NCI-H2196 treated with DMSO at 0.1 percent for 48 hours (cell line): Measurements from ENCODE around the gene SNX4.
A peak's percentile ranks its signal among the peaks of the same experiment; 100 is the strongest.
"Not testable (repeated sequence)": the region's sequence is repeated elsewhere in the genome, so short reads cannot be mapped to it uniquely, and the experiment has no call there.

Experiments
- DNase-seq: peaks from one replicate; lab custom pipeline; 2025; ENCODE audit not compliant: unreplicated experiment; lab: John Stamatoyannopoulos, UW

SNX4 gene

DNA sequence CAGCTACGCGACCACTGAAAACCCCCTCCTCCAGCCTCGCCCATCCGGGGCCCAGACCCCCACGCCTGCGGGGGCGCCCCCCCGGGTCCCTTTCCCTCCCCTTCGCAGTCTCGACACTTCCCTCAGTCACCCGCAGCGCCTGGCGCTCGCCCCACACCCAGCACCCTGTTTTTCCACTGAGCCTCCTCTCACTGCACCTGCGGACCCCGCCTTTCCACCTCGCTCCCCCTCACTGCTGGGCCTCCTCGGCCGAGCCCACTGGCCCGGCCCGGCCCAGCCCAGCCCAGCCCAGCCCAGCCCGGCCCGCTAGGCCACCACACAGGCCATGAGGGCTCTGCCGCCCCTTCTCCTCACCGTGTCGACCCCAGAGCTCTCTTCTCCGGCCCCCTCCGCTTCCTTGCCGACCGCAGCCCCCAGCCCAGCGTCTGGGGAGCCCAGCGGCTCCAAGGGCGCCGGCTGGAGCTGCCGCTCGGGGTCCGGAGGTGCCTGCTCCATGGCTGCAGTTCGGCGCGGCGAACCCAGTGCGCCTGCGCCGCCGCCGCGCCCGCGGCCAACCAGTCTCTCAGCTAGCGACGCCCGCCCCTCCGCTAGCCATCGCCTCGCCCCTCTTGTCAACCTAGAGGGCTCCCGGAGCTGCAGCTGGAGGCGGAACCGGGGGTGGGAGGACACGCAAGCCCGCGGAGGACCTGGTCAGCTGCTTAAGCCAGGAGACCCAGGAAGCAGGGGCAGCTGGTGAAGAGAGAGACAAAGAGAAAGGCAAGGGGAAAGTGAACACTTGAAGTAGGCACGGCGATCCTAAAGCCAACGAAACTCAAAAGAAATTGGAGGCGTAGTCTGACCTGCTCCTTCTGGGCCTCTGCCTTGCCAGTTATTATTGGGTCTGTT, at the start of gene SNX4:
Gene SNX4 (minus strand): TSS at position 525 of the 885 bp plus-strand sequence. CDS start 30 bp downstream, at position 495.
- DNase-seq = peak; percentile 99

- no peak for DNase-seq
Observed at GRCh38 chr3:125556314-125556713, 36.3 kb upstream of the SNX4 start.

- no peak for DNase-seq
Observed at GRCh38 chr3:125552401-125552800, 32.4 kb upstream of the SNX4 start.

DNA sequence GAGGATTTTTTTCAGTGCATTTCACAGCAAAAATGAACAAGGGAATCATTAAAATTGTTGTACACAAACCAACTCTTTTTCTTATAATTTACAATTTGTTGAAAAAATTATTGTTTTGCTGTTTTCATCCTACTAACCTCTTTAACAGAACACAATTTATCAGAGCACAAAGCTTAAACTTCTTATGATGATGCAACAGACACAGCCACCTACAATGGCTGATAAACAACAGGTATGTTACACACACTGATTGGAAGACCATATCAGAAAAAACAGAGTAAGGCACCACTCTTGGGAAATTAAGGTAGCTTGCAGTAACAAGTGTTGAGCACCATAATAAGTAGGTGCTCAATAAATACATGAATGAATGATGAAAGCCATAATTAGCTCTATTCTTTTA, 8.9 kb upstream of the SNX4 start:
- DNase-seq = no peak

GRCh38 chr3:125525153-125525552, 5.2 kb upstream of the SNX4 start:
- DNase-seq = no peak

DNA sequence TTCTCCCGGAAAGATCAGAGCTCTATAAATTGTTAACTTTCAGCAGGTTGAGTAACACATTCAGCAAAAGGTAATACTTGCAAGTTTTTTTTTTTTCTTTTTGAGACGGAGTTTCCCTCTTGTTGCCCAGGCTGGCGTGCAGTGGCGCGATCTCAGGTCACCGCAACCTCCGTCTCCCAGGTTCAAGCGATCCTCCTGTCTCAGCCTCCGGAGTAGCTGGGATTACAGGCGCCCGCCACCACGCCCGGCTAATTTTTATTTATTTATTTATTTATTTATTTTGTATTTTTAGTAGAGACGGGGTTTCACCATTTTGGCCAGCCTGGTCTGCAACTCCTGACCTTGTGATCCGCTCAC, 539 bp upstream of the SNX4 start:
- DNase-seq = not testable (repeated sequence)

DNA sequence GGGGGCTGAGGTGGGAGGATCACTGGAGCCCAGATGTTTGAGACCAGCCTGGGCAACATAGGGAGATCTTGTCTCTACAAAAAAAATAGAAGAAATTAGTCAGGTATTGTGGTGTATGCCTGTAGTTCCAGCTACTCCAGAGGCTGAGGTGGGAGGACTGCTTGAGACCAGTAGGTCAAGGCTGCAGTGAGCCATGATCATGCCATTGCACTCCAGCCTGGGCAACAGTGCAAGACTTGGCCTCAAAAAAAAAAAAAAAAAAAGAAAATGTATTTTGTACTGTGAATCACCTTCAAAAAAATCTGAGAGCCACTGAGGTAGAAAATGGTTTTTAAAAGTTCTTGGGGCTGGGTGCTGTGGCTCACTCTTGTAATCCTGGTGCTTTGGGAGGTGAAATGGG, 4.6 kb downstream of the SNX4 start:
- DNase-seq = no peak

DNA sequence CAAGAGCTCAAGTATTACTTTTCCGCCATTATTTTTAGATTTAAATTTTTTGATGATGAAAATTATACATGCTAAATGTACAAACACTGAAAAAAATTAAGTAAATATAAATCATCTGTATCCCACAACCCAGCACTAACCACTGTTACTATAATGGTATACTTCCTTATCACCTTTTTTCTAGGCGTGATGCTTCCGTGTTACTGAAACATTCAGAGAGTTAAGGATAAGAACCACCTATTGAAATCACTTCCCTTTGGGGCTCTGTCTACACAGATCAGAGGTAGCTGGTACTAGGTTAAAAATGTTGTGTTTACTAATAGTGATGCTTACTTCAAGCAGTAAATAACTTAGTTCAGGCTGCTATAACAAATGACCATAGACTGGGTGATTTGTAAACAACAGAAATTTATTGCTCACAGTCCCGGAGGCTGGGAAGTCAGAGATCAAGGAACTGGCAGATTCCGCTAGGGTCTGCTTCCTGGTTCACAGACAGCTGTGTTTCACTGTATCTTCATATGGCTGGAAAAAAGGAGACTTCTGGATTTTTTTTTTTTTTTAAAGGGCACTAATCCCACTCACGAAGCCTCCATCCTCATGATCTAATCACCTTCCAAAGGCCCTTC, 6.4 kb downstream of the SNX4 start:
- no peak for DNase-seq

DNA sequence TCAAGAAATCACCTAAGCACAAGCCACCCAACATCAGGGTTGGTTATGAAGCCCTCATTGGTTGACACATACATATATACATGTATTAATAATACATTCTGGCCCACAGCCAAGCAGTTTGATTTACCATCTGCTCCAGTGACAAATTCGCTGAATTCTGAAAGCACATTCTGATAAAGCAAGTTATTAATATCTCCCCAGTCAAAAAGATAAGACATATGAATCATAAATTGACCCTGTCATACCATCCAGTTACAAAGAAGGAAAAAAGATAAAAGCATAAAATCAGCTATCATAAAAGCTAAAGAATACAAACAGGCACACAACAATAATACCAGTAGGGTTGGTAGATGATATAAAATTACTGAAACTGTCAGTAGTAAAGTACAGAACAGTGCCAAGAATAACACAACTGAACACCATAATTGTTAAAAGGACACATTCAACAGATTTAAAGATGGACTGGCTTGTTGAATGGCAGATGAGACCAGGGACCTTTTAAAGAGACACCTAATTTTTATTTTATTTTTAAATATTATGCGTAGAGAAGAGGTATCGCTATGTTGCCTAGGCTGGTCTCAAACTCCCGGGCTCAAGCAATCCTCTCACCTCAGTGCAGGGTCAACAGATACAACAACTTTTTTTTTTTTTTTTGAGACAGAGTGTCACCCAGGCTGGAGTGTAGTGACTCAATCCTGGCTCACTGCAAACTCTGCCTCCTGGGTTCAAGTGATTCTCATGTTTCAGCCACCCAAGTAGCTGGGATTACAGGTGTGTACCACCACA, 7.7 kb downstream of the SNX4 start:
- no peak for DNase-seq

GRCh38 chr3:125511420-125512118, 8.4 kb downstream of the SNX4 start:
- no peak for DNase-seq

DNA sequence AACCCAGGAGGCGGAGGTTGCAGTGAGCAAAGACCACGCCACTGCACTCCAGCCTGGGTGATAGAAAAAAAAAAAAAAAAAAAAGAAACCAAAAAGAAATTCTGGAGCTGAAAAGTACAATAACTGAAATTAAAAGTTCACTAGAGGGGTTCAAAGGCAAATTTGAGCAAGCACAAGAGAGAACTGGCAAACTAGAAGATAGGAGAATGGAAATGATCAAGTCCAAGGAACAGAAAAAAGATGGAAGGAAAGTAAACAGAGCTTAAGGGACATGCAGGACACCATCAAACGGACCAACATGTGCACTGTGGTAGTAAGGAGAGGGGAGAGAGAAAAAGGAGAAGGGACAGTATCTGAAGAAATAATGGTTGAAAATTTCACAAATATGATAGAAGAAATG, 12.9 kb downstream of the SNX4 start:
- DNase-seq = no peak

DNA sequence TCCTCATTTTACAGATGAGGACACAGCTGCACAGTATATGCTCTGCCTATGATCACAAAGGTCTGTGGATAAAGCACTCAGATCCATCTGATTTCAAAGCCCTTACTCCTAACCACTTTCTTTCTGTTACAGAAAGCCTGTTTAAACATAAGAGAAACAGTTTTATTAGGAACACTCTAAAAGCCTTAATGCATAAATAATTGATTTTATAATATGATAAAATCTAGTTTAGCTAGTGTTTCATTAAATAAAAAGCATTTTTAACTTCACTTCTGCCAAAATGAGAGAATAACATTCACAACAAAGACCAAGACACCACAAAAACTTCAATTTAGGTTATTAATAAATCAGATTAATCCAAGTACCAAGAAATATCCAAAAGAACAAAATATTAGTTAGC, 21.4 kb downstream of the SNX4 start:
- no peak for DNase-seq

GRCh38 chr3:125496701-125497100, 23.3 kb downstream of the SNX4 start:
- no peak for DNase-seq

DNA sequence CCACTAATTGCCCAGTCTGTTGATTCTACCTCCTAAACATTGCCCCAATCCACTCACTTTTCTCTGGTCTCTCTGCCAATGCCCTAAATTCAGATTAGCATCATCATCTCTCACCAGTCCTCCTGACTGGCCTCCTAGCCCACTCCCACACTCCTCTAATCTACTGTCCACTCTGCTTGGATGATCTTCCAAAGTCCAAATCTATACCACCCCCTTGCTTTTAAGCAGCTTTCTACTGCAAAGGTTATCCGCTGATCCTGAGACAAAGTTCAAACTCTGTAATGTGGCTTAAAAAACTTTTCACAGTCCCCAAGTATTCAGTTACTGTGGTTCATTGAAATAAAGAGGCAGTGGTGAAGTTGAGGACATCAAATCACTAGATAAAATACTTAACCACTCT, 37.6 kb downstream of the SNX4 start:
- no peak for DNase-seq

DNA sequence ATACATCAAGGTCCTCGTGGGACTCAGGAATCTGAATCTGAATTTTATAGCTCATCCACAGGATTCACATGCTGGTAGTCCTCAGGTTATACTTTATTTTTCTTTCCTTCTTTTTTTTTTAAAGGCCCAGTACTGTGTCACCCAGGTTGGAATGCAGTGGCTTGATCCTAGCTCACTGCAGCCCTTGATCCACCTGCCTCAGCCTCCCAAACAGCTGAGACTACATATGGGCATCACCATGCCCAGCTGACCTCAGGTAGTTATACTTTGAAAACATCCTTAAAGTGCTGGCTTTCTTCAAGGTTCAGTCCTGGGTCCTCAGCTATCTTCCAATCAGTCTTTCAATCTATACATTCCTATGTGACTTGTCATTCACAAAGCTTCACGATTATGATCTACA, 38.2 kb downstream of the SNX4 start:
- DNase-seq = no peak

DNA sequence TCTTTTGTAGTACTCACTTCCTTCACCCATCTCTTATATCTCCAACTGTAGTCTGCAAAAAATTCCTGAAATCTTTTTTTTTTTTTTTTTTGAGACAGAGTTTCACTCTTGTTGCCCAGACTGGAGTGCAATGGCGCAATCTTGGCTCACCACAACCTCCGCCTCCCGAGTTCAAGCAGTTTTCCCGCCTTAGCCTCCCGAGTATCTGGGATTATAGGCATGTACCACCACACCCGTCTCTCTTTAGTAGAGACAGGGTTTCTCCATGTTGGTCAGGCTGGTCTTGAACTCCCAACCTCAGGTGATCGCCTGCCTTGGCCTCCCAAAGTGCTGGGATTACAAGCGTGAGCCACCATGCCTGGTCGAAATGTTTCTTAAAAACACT, 38.6 kb downstream of the SNX4 start:
- DNase-seq = not testable (repeated sequence)

GRCh38 chr3:125480656-125481374, 39.2 kb downstream of the SNX4 start:
- DNase-seq = no peak

DNA sequence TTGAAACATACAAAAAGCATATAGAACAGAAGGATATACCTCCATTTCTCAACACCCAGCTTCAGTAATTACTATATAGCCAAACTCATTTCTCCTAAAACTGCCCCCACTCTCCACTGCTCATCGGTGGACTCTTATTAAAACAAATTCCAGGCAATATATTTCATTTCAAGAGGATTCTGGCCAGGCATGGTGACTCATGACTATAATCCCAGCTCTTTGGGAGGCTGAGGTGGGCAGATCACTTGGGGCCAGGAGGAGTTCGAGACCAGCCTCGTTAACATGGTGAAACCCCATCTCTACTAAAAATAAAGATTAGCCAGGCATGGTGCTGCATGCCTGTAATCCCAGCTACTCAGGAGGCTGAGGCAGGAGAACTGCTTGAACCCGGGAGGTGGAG, 40.9 kb downstream of the SNX4 start:
- DNase-seq = no peak

- no peak for DNase-seq
Observed at GRCh38 chr3:125478326-125478725, 41.7 kb downstream of the SNX4 start.

DNA sequence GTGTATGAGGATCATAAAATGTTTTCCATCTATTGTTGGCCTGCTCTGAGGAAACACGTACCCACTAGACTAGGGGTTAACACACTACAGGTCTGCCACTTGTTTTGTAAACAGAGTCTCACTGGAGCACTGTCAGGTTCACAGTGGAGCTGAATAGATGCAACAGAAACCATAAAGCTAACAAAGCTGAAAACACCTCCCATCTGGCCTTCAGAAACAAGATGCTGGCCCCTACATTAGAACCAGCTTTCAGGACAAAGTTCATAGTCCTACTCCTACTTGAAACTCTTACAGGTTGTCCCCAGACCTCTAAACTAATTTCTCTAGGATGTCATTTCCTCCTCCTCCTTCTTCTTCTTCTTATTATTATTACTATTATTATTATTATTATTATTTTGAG, 42.3 kb downstream of the SNX4 start:
- DNase-seq = no peak

GRCh38 chr3:125470671-125471070, 49.3 kb downstream of the SNX4 start:
- DNase-seq = no peak
